ENCODE measurements around the gene ZSWIM5.
"Not testable (repeated sequence)": the region's sequence is repeated elsewhere in the genome, so short reads cannot be mapped to it uniquely, and the experiment has no call there.

The ZSWIM5 gene

DNA sequence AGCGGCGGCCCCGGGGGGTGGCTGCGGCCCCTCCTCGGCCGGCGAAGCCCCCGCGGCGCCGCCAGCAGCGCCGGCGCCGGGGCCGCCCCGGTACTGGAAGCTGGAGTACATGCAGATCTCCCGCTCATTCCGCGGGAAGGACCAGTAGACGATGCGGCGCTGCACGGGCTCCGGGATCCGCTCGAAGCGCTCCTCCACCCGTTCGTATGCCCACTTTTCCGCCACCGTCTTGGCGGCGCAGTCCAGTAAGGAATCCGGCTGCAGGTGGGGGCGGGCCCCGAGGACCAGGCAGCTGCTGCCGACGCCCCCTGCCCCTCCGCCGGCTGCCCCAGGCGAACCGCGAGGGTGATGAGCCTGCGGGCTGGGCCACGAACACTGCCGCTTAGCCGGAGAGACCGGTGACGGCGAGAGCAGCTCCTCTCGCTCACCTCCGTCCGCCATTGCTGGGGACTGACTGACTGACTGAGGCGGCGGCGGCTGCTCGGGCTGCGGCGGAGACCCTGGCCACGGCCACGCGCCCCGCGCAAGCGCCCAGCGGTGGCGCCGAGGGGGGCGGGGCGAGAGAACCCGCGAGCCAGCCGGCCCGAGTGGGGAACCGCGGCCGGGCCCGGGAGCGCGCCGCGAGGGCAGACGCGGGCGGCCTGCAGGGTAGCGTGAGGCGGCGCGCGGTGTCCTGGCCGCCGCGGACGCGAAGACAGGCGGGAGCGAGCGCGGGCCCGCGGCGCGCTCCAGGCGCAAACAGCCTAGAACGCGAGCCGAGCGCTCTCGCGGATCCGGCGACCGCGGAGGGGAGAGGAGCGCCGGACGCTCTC is at the start of gene ZSWIM5:
TSS of gene ZSWIM5 (minus strand) at position 696 of the 812 bp plus-strand sequence. CDS start at position 441, 255 bp downstream.
- FAIRE-seq: no peak
- peak; percentile 77 for DNase-seq (ENCODE audit: insufficient read length, low spot score)

GRCh38 chr1:45254490-45254889 is 48.1 kb upstream of the ZSWIM5 start:
- DNase-seq (ENCODE audit: insufficient read length, low spot score): no peak
- no peak for FAIRE-seq

DNA sequence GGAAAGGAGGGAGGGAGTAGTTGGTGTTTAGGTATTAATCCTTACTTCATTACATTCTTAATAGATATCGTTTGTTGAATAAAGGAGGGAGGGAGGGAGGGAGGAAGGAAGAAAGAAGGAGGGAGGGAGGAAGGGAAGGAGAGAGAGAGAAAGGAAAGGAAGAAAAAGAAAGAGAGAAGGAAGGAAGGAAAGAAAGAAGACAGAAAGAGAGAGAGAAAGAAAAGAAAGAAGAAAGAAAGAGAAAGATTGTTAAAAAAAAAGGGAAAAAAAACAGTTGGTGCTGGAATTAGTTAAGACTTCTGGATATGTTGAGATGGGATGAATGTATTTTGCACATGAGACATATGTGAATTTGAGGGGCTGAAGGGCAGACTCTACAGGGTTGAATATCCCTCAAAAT is 44.1 kb upstream of the ZSWIM5 start:
- no peak for FAIRE-seq
- no peak for DNase-seq (ENCODE audit: insufficient read length, low spot score)

DNA sequence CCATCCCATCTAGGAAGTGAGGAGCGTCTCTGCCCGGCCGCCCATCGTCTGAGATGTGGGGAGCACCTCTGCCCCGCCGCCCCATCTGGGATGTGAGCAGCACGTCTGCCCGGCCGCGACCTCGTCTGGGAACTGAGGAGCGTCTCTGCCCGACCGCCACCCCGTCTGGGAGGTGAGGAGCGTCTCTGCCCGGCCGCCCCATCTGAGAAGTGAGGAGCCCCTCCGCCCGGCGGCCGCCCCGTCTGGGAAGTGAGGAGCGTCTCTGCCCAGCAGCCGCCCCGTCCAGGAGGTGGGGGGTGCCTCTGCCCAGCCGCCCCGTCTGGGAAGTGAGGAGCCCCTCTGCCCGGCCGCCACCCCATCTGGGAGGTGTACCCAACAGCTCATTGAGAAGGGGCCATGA is 41.6 kb upstream of the ZSWIM5 start:
- not testable (repeated sequence) for FAIRE-seq; DNase-seq (ENCODE audit: insufficient read length, low spot score)

DNA sequence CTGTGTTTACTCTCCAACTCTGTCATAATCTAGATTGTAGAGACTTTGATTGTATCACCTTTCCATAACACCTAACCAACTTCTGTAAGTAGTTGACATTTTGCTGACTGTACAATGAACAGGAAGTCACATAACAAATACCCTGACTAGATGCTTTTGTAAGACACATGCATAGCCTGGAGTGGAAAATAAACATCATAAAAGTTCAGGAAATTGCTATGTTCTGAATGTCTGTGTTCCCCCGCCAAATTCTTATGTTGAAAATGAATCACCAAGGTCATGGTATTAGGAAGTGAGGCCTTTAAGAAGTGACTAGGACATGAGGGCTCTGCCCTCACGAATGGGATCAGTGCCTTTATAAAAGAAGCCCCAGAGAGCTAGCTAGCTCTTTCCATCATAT is 40.4 kb upstream of the ZSWIM5 start:
- DNase-seq (ENCODE audit: insufficient read length, low spot score): no peak
- no peak for FAIRE-seq

- DNase-seq (ENCODE audit: insufficient read length, low spot score); FAIRE-seq: not testable (repeated sequence)
Measured at GRCh38 chr1:45246359-45246758, 40.0 kb upstream of the ZSWIM5 start.

DNA sequence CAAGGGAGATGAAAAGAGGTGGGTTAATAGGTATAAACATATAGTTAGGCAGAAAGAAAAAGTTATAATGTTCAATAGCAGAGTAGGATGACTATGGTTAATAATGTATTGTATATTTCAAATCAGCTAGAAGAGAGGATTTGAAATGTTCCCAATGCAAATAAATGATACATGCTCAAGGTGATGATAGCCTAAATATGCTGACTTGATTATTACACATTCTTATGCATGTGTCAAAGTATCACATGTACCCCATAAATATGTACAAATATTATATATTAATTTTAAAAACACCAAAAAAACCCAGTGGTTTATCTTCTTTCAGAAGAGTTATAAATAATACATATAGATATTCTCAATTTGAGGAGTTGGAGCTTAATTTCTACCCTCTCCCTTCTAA is 38.3 kb upstream of the ZSWIM5 start:
- DNase-seq (ENCODE audit: insufficient read length, low spot score) (no peak), FAIRE-seq (no peak)

- DNase-seq (ENCODE audit: insufficient read length, low spot score) (no peak), FAIRE-seq (no peak)
Measured at GRCh38 chr1:45243476-45244343, 37.3 kb upstream of the ZSWIM5 start.

- FAIRE-seq (no peak), DNase-seq (ENCODE audit: insufficient read length, low spot score) (no peak)
Measured at GRCh38 chr1:45238846-45239245, 32.4 kb upstream of the ZSWIM5 start.

DNA sequence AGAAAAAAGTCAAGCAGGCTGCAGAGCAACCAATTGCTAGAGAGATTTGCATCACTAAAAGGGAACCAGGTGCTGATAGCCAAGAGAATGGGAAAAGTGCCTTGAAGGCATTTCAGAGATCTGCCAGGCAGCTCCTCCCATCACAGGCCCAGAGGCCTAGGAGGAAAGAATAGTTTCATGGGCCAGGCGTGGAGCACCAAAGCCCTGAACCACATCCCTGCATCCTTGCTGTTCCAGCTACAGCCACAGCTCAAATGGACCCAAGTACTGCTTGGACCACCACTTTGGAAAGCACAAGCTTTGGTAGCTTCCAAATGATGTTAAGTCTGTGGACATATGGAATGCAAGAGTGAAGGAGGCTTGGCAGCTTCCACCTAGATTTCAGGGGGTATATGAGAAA is 29.7 kb upstream of the ZSWIM5 start:
- FAIRE-seq (no peak), DNase-seq (ENCODE audit: insufficient read length, low spot score) (no peak)

- FAIRE-seq (no peak), DNase-seq (ENCODE audit: insufficient read length, low spot score) (no peak)
Measured at GRCh38 chr1:45230537-45230936, 24.1 kb upstream of the ZSWIM5 start.

DNA sequence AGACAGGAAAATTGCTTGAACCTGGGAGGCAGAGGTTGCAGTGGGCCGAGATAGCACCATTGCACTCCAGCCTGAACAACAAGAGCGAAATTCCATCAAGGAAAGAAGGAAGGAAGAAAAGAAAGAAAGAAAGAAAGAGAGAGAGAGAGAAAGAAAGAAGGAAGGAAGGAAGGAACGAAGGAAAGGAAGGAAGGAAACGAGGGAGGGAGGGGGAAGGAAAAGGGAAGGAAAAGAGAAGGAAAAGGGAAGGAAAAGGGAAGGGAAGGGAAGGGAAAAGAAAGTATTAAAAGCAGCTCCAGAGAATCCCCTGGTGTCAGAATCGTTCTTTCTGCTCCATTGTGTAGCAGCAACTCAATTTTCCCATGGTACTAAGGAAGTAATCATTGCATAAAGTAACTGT is 19.2 kb upstream of the ZSWIM5 start:
- DNase-seq (ENCODE audit: insufficient read length, low spot score) (no peak), FAIRE-seq (no peak)

GRCh38 chr1:45223710-45224109 is 17.3 kb upstream of the ZSWIM5 start:
- not testable (repeated sequence) for FAIRE-seq; DNase-seq (ENCODE audit: insufficient read length, low spot score)

DNA sequence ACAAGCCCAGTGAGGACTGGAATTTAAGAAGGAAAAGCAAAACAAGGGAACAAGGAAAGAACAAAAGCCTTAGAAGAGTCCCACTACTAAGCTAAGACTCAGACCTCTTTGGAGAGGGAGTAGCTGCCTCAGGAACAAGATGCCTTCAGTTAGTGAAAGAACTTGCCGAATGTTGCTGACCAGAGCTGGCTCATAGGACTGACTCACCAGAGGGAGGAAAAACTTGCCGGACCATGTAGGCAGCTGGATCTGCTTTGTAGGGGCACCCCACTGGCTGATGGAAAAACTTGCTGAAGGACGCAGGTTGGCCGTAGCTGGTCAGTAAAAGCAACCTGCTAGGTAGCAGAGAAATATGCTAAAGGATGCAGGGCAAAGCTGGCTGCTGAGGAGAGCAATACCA is 15.3 kb upstream of the ZSWIM5 start:
- FAIRE-seq (no peak), DNase-seq (ENCODE audit: insufficient read length, low spot score) (no peak)

- DNase-seq (ENCODE audit: insufficient read length, low spot score) (no peak), FAIRE-seq (no peak)
Measured at GRCh38 chr1:45216861-45217260, 10.5 kb upstream of the ZSWIM5 start.

GRCh38 chr1:45216200-45216541 is 9.8 kb upstream of the ZSWIM5 start:
- DNase-seq (ENCODE audit: insufficient read length, low spot score): no peak
- no peak for FAIRE-seq

- DNase-seq (ENCODE audit: insufficient read length, low spot score): no peak
- no peak for FAIRE-seq
Measured at GRCh38 chr1:45215485-45216199, 9.2 kb upstream of the ZSWIM5 start.

DNA sequence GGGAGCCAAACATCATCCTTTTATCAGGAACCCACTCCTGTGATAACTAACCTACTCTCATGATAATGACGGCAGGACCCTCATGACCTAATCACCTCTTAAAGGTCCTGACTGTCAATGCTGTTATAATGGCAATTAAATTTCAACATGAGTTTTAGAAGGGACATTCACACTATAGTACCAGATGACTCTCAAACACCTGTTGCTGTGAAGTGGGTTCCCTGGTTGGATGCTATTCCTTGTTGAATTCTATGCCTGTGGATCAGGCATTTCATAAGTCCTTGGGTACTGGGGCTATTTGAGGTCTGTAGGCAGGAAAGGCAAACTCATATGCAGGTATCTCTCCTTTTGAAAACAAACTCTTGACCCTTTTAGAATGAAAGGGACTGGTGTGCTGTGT is 7.5 kb upstream of the ZSWIM5 start:
- DNase-seq (ENCODE audit: insufficient read length, low spot score) (no peak), FAIRE-seq (no peak)

- FAIRE-seq (no peak), DNase-seq (ENCODE audit: insufficient read length, low spot score) (no peak)
Measured at GRCh38 chr1:45211076-45211475, 4.7 kb upstream of the ZSWIM5 start.

DNA sequence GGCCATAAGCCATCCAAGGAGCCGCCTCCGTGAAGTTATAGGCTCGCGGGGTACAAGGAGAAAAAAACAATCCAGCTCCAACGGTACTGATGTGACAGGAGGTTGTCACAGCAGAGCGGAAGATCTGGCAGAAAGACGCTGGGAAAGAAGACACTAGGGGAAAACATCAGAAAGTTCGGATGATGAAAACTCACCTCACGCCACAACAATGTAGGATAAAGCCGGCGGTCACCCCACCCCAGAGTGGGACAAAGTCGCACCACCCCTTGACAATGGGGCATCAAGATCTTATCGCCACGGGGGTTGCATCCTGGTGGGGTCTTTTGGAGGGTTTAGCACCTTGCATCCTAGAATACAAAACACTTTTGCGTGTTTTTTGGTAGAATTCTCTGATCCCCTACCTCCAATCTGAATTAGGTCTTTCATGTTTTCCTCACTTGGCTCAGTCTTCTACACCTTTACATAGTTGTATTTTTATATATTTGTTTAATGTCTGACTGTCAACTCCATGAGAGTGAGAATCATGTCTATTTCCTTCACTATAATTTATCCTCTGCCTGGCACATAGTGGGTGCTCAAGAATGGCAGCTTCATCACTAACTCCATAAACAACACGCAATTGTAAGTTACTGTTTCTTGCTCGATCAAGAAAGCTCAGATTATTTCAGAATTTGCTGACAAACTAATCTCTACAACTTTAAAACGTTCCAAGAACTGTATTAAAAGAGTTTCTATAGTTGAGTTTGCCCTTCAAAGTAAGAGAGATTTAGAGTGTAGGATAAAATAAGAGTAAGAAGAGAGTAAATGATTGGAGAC is 611 bp upstream of the ZSWIM5 start:
- FAIRE-seq: no peak

More for the DNA sequence above, 611 bp upstream of the ZSWIM5 start:
- no peak for DNase-seq (ENCODE audit: insufficient read length, low spot score)

Data from GM19239 (cell line).